MM.1S (cell line): ENCODE measurements around the gene ARHGAP35.

Source experiments
- CTCF ChIP-seq: fragments of 300-600 bp; sonication (generic); IDR thresholded peaks from 2 replicates; pipeline ENCODE4 v1.5.1; 2016; ENCODE audit warnings: antibody characterized with exemption, low read length, mixed read lengths
- EZH2 ChIP-seq: fragments of 300-600 bp; sonication (generic); optimal IDR thresholded peaks from 2 replicates; pipeline ENCODE3; 2017; ENCODE audit warnings: low read depth, mild to moderate bottlenecking, antibody characterized with exemption, low read length, mixed read lengths

GRCh38 chr19:46896076-46896794 lies 35.4 kb downstream of the ARHGAP35 start:
- no peak for TF ChIP-seq CTCF
- no peak for TF ChIP-seq EZH2
